Cardiac muscle cell (in vitro differentiated cells and primary cell): ENCODE data around the gene SCAF4. TPM values are rescaled to one million over a fixed set of nuclear protein-coding genes. Genes with fewer than 3 reads are reported as not detected.

ENCODE experiments used
- DNase-seq, 2 donors: peaks; one replicate each; pipeline versions ENCODE4 v3.0.0 to v3.0.0-alpha.2; 2010 to 2017; ENCODE audit warnings: low read depth in 1 of 2, low spot score in 1 of 2
- H3K27ac ChIP-seq: fragments of 200-600 bp; sonication (generic); 2 replicates; pipeline ENCODE4 v1.5.1; 2016
- H3K27me3 ChIP-seq: fragments of 200-600 bp; sonication (generic); 2 replicates; pipeline ENCODE4 v1.6.0; 2016; ENCODE audit warnings: control low read depth
- H3K36me3 ChIP-seq: fragments of 200-600 bp; sonication (generic); 2 replicates; pipeline ENCODE4 v1.5.1; 2016; ENCODE audit warnings: control low read depth
- H3K4me1 ChIP-seq: fragments of 200-600 bp; sonication (generic); 2 replicates; pipeline ENCODE4 v1.8.1; 2017; ENCODE audit warnings: low read depth, mild to moderate bottlenecking, mixed run types
- H3K4me3 ChIP-seq: fragments of 200-600 bp; sonication (generic); 2 replicates; pipeline ENCODE4 v1.5.1; 2016; ENCODE audit warnings: mild to moderate bottlenecking
- H3K9me3 ChIP-seq: fragments of 200-600 bp; sonication (generic); 2 replicates; pipeline ENCODE4 v1.5.1; 2017; ENCODE audit warnings: low read depth, mild to moderate bottlenecking, control low read depth
- polyA plus RNA-seq: library from polyadenylated mRNA; unstranded; fragments of >200 nt; fragmentation: Nextera tagmentation; extraction: Ambion mirVana; gene quantifications from 2 replicates; pipeline ENCODE4 v1.2.1, GENCODE V29; 2016
- total RNA-seq: library from RNA; depleted of rRNA; stranded (reverse); fragments of >200 nt; gene quantifications from 2 replicates; pipeline ENCODE4 v1.2.3, GENCODE V29; 2016
- TF ChIP-seq, protein P1 (sequence below): IDR thresholded peaks from 2 replicates; pipeline ENCODE4 v1.5.1; 2012; ENCODE audit warnings: low read depth, mild to moderate bottlenecking, low read length

The SCAF4 gene
- total and polyA plus RNA-seq, 2 experiments from 2014 or later: 16.0 to 28.6 TPM

DNA sequence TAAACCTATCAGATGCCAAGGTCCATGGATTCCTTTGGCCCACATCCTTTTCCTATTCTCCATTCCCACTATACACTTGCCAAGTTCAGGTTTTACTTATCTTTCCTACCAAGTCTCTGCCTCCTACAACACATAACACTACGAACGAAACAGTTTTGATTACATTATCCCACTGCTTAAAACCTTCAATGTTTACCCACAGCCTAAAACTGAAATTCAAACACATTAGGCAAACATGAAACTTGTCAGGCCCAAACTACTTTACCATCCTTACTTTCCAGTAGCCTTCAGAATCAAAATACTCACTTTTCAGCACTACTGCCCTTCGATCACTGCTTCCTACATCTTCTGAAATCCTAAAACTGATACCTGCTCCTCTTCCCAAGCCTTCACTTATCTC lies 3.0 kb downstream of the SCAF4 start:
- no peak overlapping the region for H3K27ac ChIP-seq
- H3K4me3 ChIP-seq: no peak overlapping the region
- H3K4me1 ChIP-seq: peaks cover 31% of the 10 kb centered on the region
- H3K9me3 ChIP-seq: no peaks in the 10 kb centered on the region
- no peaks in the 10 kb centered on the region for H3K27me3 ChIP-seq
- TF ChIP-seq, protein P1, sequence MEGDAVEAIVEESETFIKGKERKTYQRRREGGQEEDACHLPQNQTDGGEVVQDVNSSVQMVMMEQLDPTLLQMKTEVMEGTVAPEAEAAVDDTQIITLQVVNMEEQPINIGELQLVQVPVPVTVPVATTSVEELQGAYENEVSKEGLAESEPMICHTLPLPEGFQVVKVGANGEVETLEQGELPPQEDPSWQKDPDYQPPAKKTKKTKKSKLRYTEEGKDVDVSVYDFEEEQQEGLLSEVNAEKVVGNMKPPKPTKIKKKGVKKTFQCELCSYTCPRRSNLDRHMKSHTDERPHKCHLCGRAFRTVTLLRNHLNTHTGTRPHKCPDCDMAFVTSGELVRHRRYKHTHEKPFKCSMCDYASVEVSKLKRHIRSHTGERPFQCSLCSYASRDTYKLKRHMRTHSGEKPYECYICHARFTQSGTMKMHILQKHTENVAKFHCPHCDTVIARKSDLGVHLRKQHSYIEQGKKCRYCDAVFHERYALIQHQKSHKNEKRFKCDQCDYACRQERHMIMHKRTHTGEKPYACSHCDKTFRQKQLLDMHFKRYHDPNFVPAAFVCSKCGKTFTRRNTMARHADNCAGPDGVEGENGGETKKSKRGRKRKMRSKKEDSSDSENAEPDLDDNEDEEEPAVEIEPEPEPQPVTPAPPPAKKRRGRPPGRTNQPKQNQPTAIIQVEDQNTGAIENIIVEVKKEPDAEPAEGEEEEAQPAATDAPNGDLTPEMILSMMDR: no peak
- no peaks in the 10 kb centered on the region for H3K36me3 ChIP-seq
- no peak for DNase-seq

DNA sequence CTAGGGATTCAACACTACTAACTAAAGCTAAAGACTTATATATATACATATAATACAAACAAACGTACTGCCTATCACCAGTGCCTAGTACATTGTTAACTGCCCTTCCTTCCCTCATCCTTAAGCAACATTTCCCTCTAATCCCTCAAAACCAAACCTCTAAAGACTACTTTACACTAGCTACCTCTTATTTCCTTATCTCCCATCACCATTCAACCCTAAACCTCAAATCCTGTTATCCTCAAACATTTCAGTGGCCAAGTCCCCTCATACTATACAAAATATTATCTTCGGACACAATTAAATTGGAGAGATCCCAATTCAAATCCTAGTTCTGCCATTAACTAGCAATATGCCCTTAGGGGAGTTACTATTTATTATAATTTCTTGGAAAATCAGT lies 3.7 kb downstream of the SCAF4 start:
- H3K4me1 ChIP-seq: peaks cover 25% of the 10 kb centered on the region
- H3K27me3 ChIP-seq: no peaks in the 10 kb centered on the region
- TF ChIP-seq, protein P1: no peak
- no peak for DNase-seq
- H3K4me3 ChIP-seq: no peak overlapping the region
- H3K27ac ChIP-seq: no peak overlapping the region
- H3K9me3 ChIP-seq: no peaks in the 10 kb centered on the region
- H3K36me3 ChIP-seq: no peaks in the 10 kb centered on the region

DNA sequence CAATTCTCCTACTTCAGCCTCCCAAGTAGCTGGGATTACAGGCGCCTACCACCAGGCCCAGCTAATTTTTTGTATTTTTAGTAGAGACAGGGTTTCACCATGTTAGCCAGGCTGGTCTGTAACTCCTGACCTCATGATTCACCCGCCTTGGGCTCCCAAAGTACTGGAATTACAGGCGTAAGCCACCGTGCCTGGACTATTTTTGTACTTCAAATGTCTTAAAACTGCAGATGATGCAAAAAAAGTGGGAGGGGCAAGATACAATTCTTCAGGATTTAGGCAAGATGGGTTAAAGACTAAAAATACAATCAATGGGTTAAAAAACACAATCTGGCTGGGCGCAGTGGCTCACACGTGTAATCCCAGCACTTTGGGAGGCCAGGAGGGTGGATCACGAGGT lies 4.7 kb downstream of the SCAF4 start:
- H3K27ac ChIP-seq: no peak overlapping the region
- no peak overlapping the region for H3K4me3 ChIP-seq
- peaks cover 17% of the 10 kb centered on the region for H3K4me1 ChIP-seq
- no peaks in the 10 kb centered on the region for H3K27me3 ChIP-seq
- DNase-seq: no peak
- no peaks in the 10 kb centered on the region for H3K36me3 ChIP-seq
- TF ChIP-seq, protein P1: no peak
- no peaks in the 10 kb centered on the region for H3K9me3 ChIP-seq

DNA sequence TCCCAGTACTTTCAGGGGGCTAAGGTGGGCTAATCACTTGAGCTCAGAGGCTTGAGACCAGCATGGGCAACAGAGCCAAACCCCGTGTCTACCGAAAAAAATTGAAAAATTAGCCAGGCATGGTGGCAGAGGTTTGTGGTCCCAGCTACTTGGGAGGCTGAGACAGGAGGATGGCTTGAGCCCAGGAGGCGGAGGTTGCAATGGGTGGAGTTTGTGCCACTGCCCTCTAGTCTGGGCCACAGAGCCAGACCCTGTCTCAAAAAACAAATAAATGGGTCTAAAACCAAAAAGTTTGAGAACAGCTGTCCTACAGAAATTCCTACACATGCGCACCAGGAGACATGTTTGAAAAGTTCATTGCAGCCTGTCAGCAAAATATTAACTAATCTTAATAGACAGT lies 5.5 kb downstream of the SCAF4 start:
- no peaks in the 10 kb centered on the region for H3K27me3 ChIP-seq
- no peaks in the 10 kb centered on the region for H3K36me3 ChIP-seq
- no peak overlapping the region for H3K4me3 ChIP-seq
- no peak for DNase-seq
- H3K4me1 ChIP-seq: peaks cover 17% of the 10 kb centered on the region
- TF ChIP-seq, protein P1: no peak
- H3K27ac ChIP-seq: no peak overlapping the region
- H3K9me3 ChIP-seq: no peaks in the 10 kb centered on the region

DNA sequence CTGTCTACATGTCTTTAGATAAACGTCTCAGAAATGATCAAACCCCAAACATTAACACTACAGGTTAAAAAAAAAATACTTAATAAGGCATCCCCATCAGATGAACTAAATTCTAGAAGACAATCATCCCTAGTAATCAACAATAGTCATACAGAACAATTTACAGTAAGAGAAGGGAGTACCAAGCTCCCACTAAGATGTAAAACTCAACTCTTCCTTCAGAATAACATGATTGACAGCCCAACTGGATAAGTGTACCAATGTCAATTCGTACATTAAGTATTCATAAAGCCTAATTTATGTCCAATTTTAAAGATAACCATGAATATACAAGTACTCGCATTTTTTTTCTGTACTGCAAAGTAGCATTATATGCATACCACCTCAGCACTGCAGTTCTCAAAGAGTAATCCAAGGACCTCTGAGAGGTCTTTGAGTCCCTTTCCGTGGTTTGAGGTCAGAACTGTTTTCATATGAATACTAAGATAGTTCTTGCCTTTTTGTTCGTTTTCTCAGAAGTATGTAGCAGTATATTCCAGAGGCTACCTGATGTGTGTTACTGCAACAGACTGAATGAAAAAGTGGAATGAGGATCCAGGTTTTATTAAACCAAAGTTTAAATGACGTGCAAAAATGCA lies 6.6 kb downstream of the SCAF4 start:
- DNase-seq: no peak
- H3K9me3 ChIP-seq: no peaks in the 10 kb centered on the region
- H3K27me3 ChIP-seq: no peaks in the 10 kb centered on the region
- no peak overlapping the region for H3K27ac ChIP-seq
- no peak overlapping the region for H3K4me3 ChIP-seq
- TF ChIP-seq, protein P1: no peak
- H3K4me1 ChIP-seq: peaks cover 17% of the 10 kb centered on the region
- H3K36me3 ChIP-seq: no peaks in the 10 kb centered on the region
